ENCODE measurements around the gene ESRRB. TPM values are rescaled to one million over a fixed set of nuclear protein-coding genes. Genes with fewer than 3 reads are reported as not detected.

Gene ESRRB
- total RNA-seq, 1 donor from 2014 or later, result not detected

- no peak for DNase-seq (ENCODE audit: low read depth in 2 of 2)
Measured at GRCh38 chr14:76450476-76450875, 74.5 kb downstream of the ESRRB start.

GRCh38 chr14:76456200-76456599, 80.3 kb downstream of the ESRRB start:
- DNase-seq (ENCODE audit: low read depth in 2 of 2), result peak; percentile 35 to 49

GRCh38 chr14:76456891-76457586, 81.1 kb downstream of the ESRRB start:
- no peak for DNase-seq (ENCODE audit: low read depth in 2 of 2)

- DNase-seq (ENCODE audit: low read depth in 2 of 2), result no peak
Measured at GRCh38 chr14:76457841-76458240, 81.9 kb downstream of the ESRRB start.

- DNase-seq (ENCODE audit: low read depth in 2 of 2), result no peak
Measured at GRCh38 chr14:76461886-76462285, 85.9 kb downstream of the ESRRB start.

- no peak for DNase-seq (ENCODE audit: low read depth in 2 of 2)
Measured at GRCh38 chr14:76462330-76462729, 86.4 kb downstream of the ESRRB start.

- DNase-seq (ENCODE audit: low read depth in 2 of 2), result no peak
Measured at GRCh38 chr14:76463105-76463504, 87.2 kb downstream of the ESRRB start.

- no peak for DNase-seq (ENCODE audit: low read depth in 2 of 2)
Measured at GRCh38 chr14:76464856-76465255, 88.9 kb downstream of the ESRRB start.

- DNase-seq (ENCODE audit: low read depth in 2 of 2), result no peak
Measured at GRCh38 chr14:76465664-76466063, 89.7 kb downstream of the ESRRB start.

- DNase-seq (ENCODE audit: low read depth in 2 of 2), result no peak
Measured at GRCh38 chr14:76467711-76468155, 91.8 kb downstream of the ESRRB start.

- no peak for DNase-seq (ENCODE audit: low read depth in 2 of 2)
Measured at GRCh38 chr14:76472199-76472723, 96.3 kb downstream of the ESRRB start.

GRCh38 chr14:76473481-76474263, 97.7 kb downstream of the ESRRB start:
- peak in 1 of 2 donors; percentile 3 for DNase-seq (ENCODE audit: low read depth in 2 of 2)

GRCh38 chr14:76480426-76480825, 104.5 kb downstream of the ESRRB start:
- DNase-seq (ENCODE audit: low read depth in 2 of 2), result no peak

GRCh38 chr14:76484355-76484754, 108.4 kb downstream of the ESRRB start:
- DNase-seq (ENCODE audit: low read depth in 2 of 2), result no peak

- DNase-seq (ENCODE audit: low read depth in 2 of 2), result no peak
Measured at GRCh38 chr14:76486251-76486743, 110.4 kb downstream of the ESRRB start.

GRCh38 chr14:76488551-76488950, 112.6 kb downstream of the ESRRB start:
- DNase-seq (ENCODE audit: low read depth in 2 of 2), result no peak

- no peak for DNase-seq (ENCODE audit: low read depth in 2 of 2)
Measured at GRCh38 chr14:76489667-76490066, 113.7 kb downstream of the ESRRB start.

- DNase-seq (ENCODE audit: low read depth in 2 of 2), result no peak
Measured at GRCh38 chr14:76490111-76490510, 114.2 kb downstream of the ESRRB start.

GRCh38 chr14:76490735-76491134, 114.8 kb downstream of the ESRRB start:
- DNase-seq (ENCODE audit: low read depth in 2 of 2), result no peak

GRCh38 chr14:76491172-76491930, 115.4 kb downstream of the ESRRB start:
- no peak for DNase-seq (ENCODE audit: low read depth in 2 of 2)

GRCh38 chr14:76495983-76496382, 120.0 kb downstream of the ESRRB start:
- DNase-seq (ENCODE audit: low read depth in 2 of 2), result no peak

- DNase-seq (ENCODE audit: low read depth in 2 of 2), result no peak
Measured at GRCh38 chr14:76496595-76496994, 120.7 kb downstream of the ESRRB start.

Data from dermis microvascular lymphatic vessel endothelial cell (primary cell).